Liver (tissue), 9 donors: ENCODE measurements around the gene CSNK1G3. TPM values are rescaled to one million over a fixed set of nuclear protein-coding genes. Genes with fewer than 3 reads are reported as not detected.

Experiments used
- DNase-seq: peaks from one replicate; pipeline ENCODE4 v3.0.0-alpha.2; 2017; ENCODE audit warnings: low spot score
- H3K27ac ChIP-seq, 2 donors: one replicate each; pipeline ENCODE4 v1.7.0; 2013; ENCODE audit warnings: inconsistent platforms in 2 of 2, low read length in 2 of 2, control low read depth in 1 of 2, low read depth in 1 of 2, mild to moderate bottlenecking in 1 of 2
- H3K27me3 ChIP-seq, 4 donors: one replicate each; pipeline versions ENCODE4 v1.6.1 to v1.7.0; 2013; ENCODE audit warnings: low read length in 3 of 4, inconsistent platforms in 1 of 4, mild to moderate bottlenecking in 1 of 4, moderate library complexity in 1 of 4; ENCODE audit not compliant: control insufficient read depth in 4 of 4, insufficient read depth in 4 of 4
- H3K36me3 ChIP-seq, 4 donors: one replicate each; pipeline versions ENCODE4 v1.6.1 to v1.7.0; 2013; ENCODE audit warnings: low read length in 3 of 4, mild to moderate bottlenecking in 3 of 4, low read depth in 1 of 4, moderate library complexity in 1 of 4; ENCODE audit not compliant: control insufficient read depth in 4 of 4, insufficient read depth in 3 of 4
- H3K4me1 ChIP-seq, 4 donors: one replicate each; pipeline versions ENCODE4 v1.6.1 to v1.7.0; 2013; ENCODE audit warnings: low read length in 3 of 4, mild to moderate bottlenecking in 3 of 4, moderate library complexity in 1 of 4; ENCODE audit not compliant: control insufficient read depth in 4 of 4, insufficient read depth in 4 of 4
- H3K4me3 ChIP-seq, 3 donors: one replicate each; pipeline versions ENCODE4 v1.6.1 to v1.7.0; 2013; ENCODE audit warnings: low read length in 3 of 3, control low read depth in 1 of 3, low read depth in 1 of 3, mild to moderate bottlenecking in 1 of 3
- H3K9ac ChIP-seq, 2 donors: one replicate each; pipeline ENCODE4 v1.7.0; 2013; ENCODE audit warnings: low read length in 2 of 2, mild to moderate bottlenecking in 2 of 2, moderate library complexity in 2 of 2, control low read depth in 1 of 2, low read depth in 1 of 2
- H3K9me3 ChIP-seq, 4 donors: one replicate each; pipeline versions ENCODE4 v1.6.1 to v1.7.0; 2013; ENCODE audit warnings: low read length in 3 of 4; ENCODE audit not compliant: control insufficient read depth in 4 of 4
- EGR1 ChIP-seq, 2 donors: IDR thresholded peaks; 2 replicates each; pipeline ENCODE4 v1.6.1; 2016 to 2018; ENCODE audit warnings: antibody characterized with exemption in 2 of 2, low read depth in 2 of 2
- GABPA ChIP-seq, 2 donors: IDR thresholded peaks in 1 of 2; conservative IDR thresholded peaks in 1 of 2; 2 replicates each; pipeline ENCODE4 v1.6.1; 2016; ENCODE audit warnings: antibody characterized with exemption in 2 of 2, mild to moderate bottlenecking in 1 of 2, moderate library complexity in 1 of 2
- HNF4A ChIP-seq, 2 donors: conservative IDR thresholded peaks; 2 replicates each; pipeline ENCODE4 v1.6.1; 2016; ENCODE audit warnings: antibody characterized with exemption in 2 of 2, mild to moderate bottlenecking in 2 of 2
- HNF4G ChIP-seq: IDR thresholded peaks from 2 replicates; pipeline ENCODE4 v1.6.1; 2016; ENCODE audit warnings: antibody characterized with exemption
- JUND ChIP-seq, 2 donors: IDR thresholded peaks; 2 replicates each; pipeline ENCODE4 v1.6.1; 2016; ENCODE audit warnings: antibody characterized with exemption in 2 of 2
- NR2F2 ChIP-seq: IDR thresholded peaks from 2 replicates; pipeline ENCODE4 v1.6.1; 2016; ENCODE audit warnings: antibody characterized with exemption
- RAD21 ChIP-seq, 2 donors: IDR thresholded peaks; 2 replicates each; pipeline ENCODE4 v1.6.1; 2016; ENCODE audit warnings: antibody characterized with exemption in 2 of 2, mild to moderate bottlenecking in 2 of 2
- RXRA ChIP-seq, 2 donors: IDR thresholded peaks; 2 replicates each; pipeline ENCODE4 v1.6.1; 2017 to 2018; ENCODE audit warnings: antibody characterized with exemption in 2 of 2, mild to moderate bottlenecking in 1 of 2
- YY1 ChIP-seq: IDR thresholded peaks from 2 replicates; pipeline ENCODE4 v1.6.1; 2016; ENCODE audit warnings: antibody characterized with exemption, mild to moderate bottlenecking
- WGBS: extraction: QIAGEN DNeasy Blood & Tissue Kit; methylation state at CpG from one replicate; pipeline ENCODE4 v1.1.7; 2013; 5-methylcytosine and 5-hydroxymethylcytosine counted together
- polyA plus RNA-seq, 2 donors: library from polyadenylated mRNA; stranded (reverse) in 1 of 2; unstranded in 1 of 2; fragments of 200-250 nt in 1 of 2; fragments of >200 nt in 1 of 2; fragmentation: Nextera tagmentation in 1 of 2; extraction: Ambion mirVana in 1 of 2; gene quantifications; one replicate each; pipeline versions ENCODE4 v1.2.1 to v1.2.3, GENCODE V29; 2013 to 2015
- total RNA-seq, 2 donors: library from RNA; depleted of rRNA; stranded (reverse); fragments of >200 nt; gene quantifications; one replicate each; pipeline ENCODE4 v1.2.3, GENCODE V29; 2014
- TF ChIP-seq, protein P1 (sequence below): IDR thresholded peaks from 2 replicates; pipeline ENCODE4 v1.6.1; 2016; ENCODE audit warnings: antibody characterized with exemption
- TF ChIP-seq, protein P2 (sequence below): IDR thresholded peaks from 2 replicates; pipeline ENCODE4 v1.6.1; 2016; ENCODE audit warnings: antibody characterized with exemption
- TF ChIP-seq, protein P3 (sequence below): IDR thresholded peaks from 2 replicates; pipeline ENCODE4 v1.6.1; 2016; ENCODE audit warnings: antibody characterized with exemption, mild to moderate bottlenecking
- donor health status: healthy.
- donor health status: healthy.
- donor health status: healthy.
- donor health status: healthy.
- donor health status: healthy.

The CSNK1G3 gene
- total and polyA plus RNA-seq, 4 donors = 6.8 to 28.9 (median 15.4) TPM

DNA sequence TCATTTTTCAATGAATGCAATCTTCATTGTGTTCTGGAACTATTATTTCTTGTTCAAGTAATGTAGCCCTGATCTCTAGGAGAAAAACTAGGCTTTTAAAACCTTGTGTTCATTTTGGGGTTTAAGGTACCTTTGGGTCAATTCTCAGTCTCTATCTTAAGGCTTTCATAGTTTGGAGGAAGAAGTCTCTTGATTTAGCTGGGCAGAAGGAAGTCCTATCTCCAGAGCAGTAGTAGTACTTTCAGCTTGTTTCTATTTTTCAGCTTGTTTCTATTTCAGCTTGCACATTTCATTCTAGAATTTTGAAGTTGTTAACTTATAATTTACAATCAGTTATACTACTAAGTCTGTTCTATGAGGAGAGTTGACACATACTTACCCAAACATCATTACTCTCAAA is 15.2 kb downstream of the CSNK1G3 start (continued):
- TF ChIP-seq, protein P1, sequence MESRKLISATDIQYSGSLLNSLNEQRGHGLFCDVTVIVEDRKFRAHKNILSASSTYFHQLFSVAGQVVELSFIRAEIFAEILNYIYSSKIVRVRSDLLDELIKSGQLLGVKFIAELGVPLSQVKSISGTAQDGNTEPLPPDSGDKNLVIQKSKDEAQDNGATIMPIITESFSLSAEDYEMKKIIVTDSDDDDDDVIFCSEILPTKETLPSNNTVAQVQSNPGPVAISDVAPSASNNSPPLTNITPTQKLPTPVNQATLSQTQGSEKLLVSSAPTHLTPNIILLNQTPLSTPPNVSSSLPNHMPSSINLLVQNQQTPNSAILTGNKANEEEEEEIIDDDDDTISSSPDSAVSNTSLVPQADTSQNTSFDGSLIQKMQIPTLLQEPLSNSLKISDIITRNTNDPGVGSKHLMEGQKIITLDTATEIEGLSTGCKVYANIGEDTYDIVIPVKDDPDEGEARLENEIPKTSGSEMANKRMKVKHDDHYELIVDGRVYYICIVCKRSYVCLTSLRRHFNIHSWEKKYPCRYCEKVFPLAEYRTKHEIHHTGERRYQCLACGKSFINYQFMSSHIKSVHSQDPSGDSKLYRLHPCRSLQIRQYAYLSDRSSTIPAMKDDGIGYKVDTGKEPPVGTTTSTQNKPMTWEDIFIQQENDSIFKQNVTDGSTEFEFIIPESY = no peak
- TF ChIP-seq RAD21 (IDR thresholded peaks at IDR 0.05) (no peak), NR2F2 (no peak), GABPA (IDR thresholded peaks at IDR 0.05 in 1 of 2, conservative IDR thresholded peaks at IDR 0.05 in 1 of 2) (no peak), JUND (IDR thresholded peaks at IDR 0.05) (no peak), YY1 (no peak), HNF4A (conservative IDR thresholded peaks at IDR 0.05) (no peak), HNF4G (no peak)
- TF ChIP-seq, protein P2, sequence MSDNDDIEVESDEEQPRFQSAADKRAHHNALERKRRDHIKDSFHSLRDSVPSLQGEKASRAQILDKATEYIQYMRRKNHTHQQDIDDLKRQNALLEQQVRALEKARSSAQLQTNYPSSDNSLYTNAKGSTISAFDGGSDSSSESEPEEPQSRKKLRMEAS = no peak

DNA sequence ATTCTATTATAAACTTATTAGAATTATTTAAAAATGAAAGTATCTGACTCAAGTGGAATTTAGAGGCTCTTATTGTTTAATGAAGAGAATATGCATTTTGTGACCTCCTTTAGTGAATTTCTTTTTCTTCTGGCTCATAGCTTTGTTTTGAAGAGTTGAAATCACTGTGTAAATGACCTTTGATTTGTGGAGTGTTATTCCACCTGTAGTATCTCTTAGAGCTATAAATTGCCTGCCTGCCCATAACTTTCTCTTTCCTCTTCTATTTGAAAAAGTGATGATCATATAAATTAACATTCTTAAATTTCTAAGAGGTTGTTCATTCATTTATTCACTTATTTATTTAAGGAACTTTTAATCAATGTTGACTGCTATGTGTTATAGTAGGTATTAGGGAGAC is 16.1 kb downstream of the CSNK1G3 start:
- peak overlapping the region in 1 of 2 donors; percentile 28 for H3K9ac ChIP-seq
- no peaks in the 10 kb centered on the region for H3K36me3 ChIP-seq
- DNase-seq = no peak
- H3K27me3 ChIP-seq = no peaks in the 10 kb centered on the region
- H3K9me3 ChIP-seq = no peaks in the 10 kb centered on the region
- TF ChIP-seq HNF4G = peak; percentile 30
- peak in 1 of 2 donors; percentile 21 for TF ChIP-seq RXRA (IDR thresholded peaks at IDR 0.05)
- peak; percentile 70 to 75 for TF ChIP-seq HNF4A (conservative IDR thresholded peaks at IDR 0.05)
- no peak for TF ChIP-seq EGR1 (IDR thresholded peaks at IDR 0.05; ENCODE audit: low read depth in 2 of 2)
- TF ChIP-seq, protein P3, sequence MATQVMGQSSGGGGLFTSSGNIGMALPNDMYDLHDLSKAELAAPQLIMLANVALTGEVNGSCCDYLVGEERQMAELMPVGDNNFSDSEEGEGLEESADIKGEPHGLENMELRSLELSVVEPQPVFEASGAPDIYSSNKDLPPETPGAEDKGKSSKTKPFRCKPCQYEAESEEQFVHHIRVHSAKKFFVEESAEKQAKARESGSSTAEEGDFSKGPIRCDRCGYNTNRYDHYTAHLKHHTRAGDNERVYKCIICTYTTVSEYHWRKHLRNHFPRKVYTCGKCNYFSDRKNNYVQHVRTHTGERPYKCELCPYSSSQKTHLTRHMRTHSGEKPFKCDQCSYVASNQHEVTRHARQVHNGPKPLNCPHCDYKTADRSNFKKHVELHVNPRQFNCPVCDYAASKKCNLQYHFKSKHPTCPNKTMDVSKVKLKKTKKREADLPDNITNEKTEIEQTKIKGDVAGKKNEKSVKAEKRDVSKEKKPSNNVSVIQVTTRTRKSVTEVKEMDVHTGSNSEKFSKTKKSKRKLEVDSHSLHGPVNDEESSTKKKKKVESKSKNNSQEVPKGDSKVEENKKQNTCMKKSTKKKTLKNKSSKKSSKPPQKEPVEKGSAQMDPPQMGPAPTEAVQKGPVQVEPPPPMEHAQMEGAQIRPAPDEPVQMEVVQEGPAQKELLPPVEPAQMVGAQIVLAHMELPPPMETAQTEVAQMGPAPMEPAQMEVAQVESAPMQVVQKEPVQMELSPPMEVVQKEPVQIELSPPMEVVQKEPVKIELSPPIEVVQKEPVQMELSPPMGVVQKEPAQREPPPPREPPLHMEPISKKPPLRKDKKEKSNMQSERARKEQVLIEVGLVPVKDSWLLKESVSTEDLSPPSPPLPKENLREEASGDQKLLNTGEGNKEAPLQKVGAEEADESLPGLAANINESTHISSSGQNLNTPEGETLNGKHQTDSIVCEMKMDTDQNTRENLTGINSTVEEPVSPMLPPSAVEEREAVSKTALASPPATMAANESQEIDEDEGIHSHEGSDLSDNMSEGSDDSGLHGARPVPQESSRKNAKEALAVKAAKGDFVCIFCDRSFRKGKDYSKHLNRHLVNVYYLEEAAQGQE = no peak
- TF ChIP-seq NR2F2 = no peak
- peaks cover 3 to 32% (median 24%) of the 10 kb centered on the region in 4 donors for H3K4me1 ChIP-seq
- H3K27ac ChIP-seq = peak overlapping the region; percentile 28 to 31
- no peak overlapping the region for H3K4me3 ChIP-seq

GRCh38 chr5:123528878-123529277 is 16.9 kb downstream of the CSNK1G3 start:
- H3K27me3 ChIP-seq = no peaks in the 10 kb centered on the region
- no peak overlapping the region for H3K9ac ChIP-seq
- DNase-seq = no peak
- H3K4me3 ChIP-seq = no peak overlapping the region
- TF ChIP-seq RXRA (IDR thresholded peaks at IDR 0.05) (no peak), YY1 (peak; percentile 36)
- H3K36me3 ChIP-seq = no peaks in the 10 kb centered on the region
- peak overlapping the region in 1 of 2 donors; percentile 34 for H3K27ac ChIP-seq
- H3K4me1 ChIP-seq = peaks cover 1 to 30% (median 21%) of the 10 kb centered on the region in 4 donors
- WGBS = 69% methylated on average over 4 of the region's 4 CpGs
- no peaks in the 10 kb centered on the region for H3K9me3 ChIP-seq
